ENCODE data around the gene PCAT7.

The PCAT7 gene

DNA sequence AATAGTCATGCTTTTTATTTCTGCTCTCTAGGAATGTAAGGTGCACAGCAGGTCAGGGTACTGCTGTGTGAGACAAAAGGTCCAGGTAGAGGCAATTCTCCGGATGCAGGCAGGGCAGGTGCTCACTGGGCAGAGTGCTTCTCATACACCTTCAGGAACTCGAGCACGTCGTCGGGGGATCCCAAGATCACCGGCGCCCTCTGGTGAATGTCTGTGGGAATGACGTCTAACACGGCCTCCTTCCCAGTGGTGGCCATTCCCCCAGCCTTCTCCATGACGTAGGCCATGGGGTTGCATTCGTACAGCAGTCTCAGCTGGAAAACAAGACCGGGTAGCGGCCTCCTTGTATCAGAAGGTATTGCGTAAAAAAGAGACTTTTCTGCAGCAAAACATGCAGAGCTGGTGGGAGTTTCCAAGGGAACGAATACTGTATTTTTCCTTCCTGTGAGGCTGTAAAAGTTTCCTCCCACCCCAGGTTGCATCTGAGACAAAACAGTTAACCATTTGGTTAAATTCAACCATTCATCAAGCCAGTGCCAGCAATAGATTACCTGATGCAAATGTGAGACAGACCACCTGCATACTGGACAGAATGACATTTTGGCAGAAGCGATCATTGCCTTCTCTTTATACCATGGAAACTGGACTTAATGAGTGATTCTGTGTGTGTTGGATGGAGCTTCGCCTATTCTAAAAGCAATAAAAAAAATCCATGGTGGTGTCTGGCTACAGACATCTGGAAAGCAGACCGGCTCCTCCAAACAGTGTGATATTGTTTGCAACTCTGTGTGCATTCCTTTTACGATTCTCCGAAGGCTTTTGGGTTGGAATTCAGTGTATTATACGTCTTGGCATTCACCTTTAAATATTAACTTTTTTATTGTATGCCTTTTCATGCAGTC, 48.6 kb downstream of the PCAT7 start:
- peak; percentile 43 for DNase-seq (ENCODE audit: low read depth)
- TF ChIP-seq, protein P1, sequence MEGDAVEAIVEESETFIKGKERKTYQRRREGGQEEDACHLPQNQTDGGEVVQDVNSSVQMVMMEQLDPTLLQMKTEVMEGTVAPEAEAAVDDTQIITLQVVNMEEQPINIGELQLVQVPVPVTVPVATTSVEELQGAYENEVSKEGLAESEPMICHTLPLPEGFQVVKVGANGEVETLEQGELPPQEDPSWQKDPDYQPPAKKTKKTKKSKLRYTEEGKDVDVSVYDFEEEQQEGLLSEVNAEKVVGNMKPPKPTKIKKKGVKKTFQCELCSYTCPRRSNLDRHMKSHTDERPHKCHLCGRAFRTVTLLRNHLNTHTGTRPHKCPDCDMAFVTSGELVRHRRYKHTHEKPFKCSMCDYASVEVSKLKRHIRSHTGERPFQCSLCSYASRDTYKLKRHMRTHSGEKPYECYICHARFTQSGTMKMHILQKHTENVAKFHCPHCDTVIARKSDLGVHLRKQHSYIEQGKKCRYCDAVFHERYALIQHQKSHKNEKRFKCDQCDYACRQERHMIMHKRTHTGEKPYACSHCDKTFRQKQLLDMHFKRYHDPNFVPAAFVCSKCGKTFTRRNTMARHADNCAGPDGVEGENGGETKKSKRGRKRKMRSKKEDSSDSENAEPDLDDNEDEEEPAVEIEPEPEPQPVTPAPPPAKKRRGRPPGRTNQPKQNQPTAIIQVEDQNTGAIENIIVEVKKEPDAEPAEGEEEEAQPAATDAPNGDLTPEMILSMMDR (conservative IDR thresholded peaks at IDR 0.05; ENCODE audit: low read length): peak; percentile 51
- no peak overlapping the region for H3K4me3 ChIP-seq (ENCODE audit: low read length)

DNA sequence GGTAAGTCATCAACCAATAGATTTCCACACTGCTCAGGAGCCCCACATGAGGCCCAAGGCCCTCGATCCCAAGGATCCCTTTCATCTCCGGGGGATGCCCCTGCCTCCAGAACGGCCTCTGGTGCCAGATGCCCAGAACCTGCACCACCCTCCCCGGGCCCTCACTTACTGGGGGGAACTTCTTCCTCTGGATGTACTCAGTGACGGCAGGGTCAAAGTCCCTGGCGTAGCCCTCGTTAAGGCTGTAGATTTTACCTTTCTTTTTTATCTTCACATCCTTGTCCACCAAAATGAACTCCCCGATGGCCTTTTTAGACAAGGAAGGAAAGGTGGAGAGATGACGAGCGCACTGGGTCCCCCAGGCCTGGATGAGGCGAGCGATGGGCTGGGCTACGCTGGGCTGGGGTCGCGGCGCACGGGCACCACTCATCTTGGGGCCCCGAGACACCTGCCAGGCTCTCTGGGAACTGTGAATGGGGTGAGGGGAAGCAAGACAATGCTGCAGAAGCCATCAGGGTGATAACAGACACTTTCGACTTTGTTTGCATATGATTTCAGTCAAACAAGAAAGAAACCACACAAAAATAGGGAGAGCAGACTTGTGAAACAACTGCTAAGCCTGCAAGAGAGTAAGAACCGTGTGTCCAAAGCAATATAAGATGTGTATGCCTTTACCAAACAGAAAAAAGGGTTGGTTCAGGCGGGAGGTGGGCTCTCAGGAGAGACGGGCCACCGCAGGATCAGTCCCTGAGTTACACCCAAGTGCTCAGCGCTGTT, 52.0 kb downstream of the PCAT7 start:
- H3K4me3 ChIP-seq (ENCODE audit: low read length): no peak overlapping the region
- TF ChIP-seq, protein P1 (conservative IDR thresholded peaks at IDR 0.05; ENCODE audit: low read length): no peak
- no peak for DNase-seq (ENCODE audit: low read depth)

DNA sequence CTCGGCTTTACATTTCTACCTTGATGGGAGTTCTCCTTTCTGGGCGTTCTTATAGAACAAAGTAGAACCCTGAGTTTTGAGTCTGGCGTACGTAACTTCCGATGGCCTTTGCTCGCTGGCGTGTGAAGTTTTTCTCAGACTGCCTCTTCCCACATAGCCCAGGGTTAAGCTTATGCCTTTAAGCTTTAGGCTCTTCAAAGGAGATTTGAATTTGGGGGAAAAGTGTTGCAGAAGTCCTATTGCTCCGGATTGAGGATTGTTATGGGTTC, 52.5 kb downstream of the PCAT7 start:
- no peak overlapping the region for H3K4me3 ChIP-seq (ENCODE audit: low read length)
- TF ChIP-seq, protein P1 (conservative IDR thresholded peaks at IDR 0.05; ENCODE audit: low read length): no peak
- no peak for DNase-seq (ENCODE audit: low read depth)

DNA sequence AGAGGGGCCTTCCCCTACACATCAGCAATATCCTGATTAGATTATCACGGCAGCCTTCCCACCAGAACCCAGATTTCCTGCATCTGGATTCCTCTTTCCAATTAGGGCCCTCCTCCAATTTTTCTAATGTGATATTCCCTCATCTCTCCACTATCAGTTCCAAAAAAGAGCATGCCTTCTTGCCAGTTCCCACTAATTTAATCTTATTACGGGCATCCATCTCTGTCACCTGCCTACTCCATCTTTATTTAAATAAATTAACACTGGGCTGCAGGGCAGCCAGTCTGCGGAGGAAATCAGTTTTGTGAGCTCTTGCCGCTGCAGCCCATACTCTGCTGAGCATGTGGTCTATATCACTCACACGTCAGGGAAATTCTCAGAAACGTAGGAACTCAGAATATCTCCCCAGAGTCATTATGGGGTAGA, 55.3 kb downstream of the PCAT7 start:
- TF ChIP-seq, protein P1 (conservative IDR thresholded peaks at IDR 0.05; ENCODE audit: low read length): no peak
- H3K4me3 ChIP-seq (ENCODE audit: low read length): no peak overlapping the region
- DNase-seq (ENCODE audit: low read depth): no peak

DNA sequence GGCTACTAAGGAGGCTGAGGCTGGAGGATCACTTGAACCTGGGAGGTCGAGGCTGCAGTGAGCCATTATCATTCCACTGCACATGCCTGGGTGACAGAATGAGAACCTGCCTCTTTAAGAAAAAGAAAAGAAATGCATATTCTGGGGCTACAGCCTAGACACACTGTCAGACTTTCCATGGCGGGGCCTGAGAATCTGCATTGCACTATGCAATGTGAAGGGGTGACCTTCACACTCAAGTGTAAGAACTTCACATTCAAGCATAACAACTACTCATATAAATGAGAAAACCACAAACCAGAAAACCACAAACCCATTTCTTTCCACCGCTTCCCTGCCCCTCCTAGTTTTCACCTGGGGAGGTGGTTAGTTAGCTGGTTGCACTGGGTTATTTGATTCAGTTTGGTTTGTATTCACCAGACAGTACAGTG, 56.8 kb downstream of the PCAT7 start:
- DNase-seq (ENCODE audit: low read depth): no peak
- TF ChIP-seq, protein P1 (conservative IDR thresholded peaks at IDR 0.05; ENCODE audit: low read length): no peak

DNA sequence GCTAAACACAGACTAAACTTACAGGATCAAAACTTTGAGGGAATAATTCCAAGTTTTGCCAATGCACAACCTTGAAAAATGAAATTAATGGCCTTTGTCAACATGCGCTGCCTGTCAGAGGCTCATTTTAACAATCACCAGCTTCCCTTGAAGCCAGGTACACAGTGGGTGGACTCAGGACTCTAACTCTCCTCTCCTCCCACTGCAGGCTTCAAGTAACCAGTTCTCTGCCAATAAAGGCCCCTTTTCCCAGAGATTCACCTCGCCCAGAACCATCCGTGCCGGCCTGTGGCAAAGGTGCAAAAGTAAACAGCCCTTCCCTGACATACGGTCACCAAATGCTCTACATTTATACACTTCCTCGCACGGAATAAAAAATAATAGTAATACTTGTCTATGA, 57.2 kb downstream of the PCAT7 start:
- TF ChIP-seq, protein P1 (conservative IDR thresholded peaks at IDR 0.05; ENCODE audit: low read length): no peak
- DNase-seq (ENCODE audit: low read depth): no peak
- H3K4me3 ChIP-seq (ENCODE audit: low read length): no peak overlapping the region

More for the DNA sequence above, 56.8 kb downstream of the PCAT7 start:
- no peak overlapping the region for H3K4me3 ChIP-seq (ENCODE audit: low read length)
